GM23338 (cell line): Measurements from ENCODE around the gene SLC25A17. TPM values are rescaled to one million over a fixed set of nuclear protein-coding genes. Genes with fewer than 3 reads are reported as not detected.

ENCODE experiments used
- ATAC-seq: fragments of 200-7000 bp; cut with Tn5 transposase; 3 replicates; pipeline ENCODE4 v1.9.1; 2020
- DNase-seq: peaks from one replicate; pipeline ENCODE4 v3.0.0-alpha.2; 2015; ENCODE audit warnings: low spot score
- H2AFZ ChIP-seq: fragments of 200-600 bp; sonication (generic); 2 replicates; pipeline ENCODE4 v1.8.0; 2016; ENCODE audit warnings: antibody characterized with exemption, mild to moderate bottlenecking, moderate library complexity
- H3F3A ChIP-seq: fragments of 200-600 bp; sonication (generic); replicated peaks from 2 replicates; pipeline ENCODE4 v1.8.0; 2017; ENCODE audit warnings: antibody characterized with exemption, mixed run types, low read depth
- H3K27ac ChIP-seq: fragments of 200-600 bp; sonication (generic); 2 replicates; pipeline ENCODE4 v1.6.1; 2016; ENCODE audit warnings: low read depth
- H3K27me3 ChIP-seq: fragments of 200-600 bp; sonication (generic); 2 replicates; pipeline ENCODE4 v1.8.0; 2016; ENCODE audit warnings: mild to moderate bottlenecking, mixed run types, moderate library complexity; ENCODE audit not compliant: insufficient read depth
- H3K36me3 ChIP-seq: fragments of 200-600 bp; sonication (generic); 2 replicates; pipeline ENCODE4 v1.8.0; 2016; ENCODE audit warnings: mild to moderate bottlenecking; ENCODE audit not compliant: insufficient read depth
- H3K4me1 ChIP-seq: fragments of 200-600 bp; sonication (generic); 2 replicates; pipeline ENCODE4 v1.8.0; 2016; ENCODE audit warnings: mild to moderate bottlenecking, moderate library complexity; ENCODE audit not compliant: insufficient read depth
- H3K4me2 ChIP-seq: fragments of 200-600 bp; sonication (generic); 2 replicates; pipeline ENCODE4 v1.7.1; 2017; ENCODE audit warnings: mixed run types
- H3K4me3 ChIP-seq: fragments of 200-600 bp; sonication (generic); 2 replicates; pipeline ENCODE4 v1.6.1; 2016; ENCODE audit warnings: mixed run types
- H3K79me2 ChIP-seq: fragments of 200-600 bp; sonication (generic); replicated peaks from 2 replicates; pipeline ENCODE4 v1.8.0; 2017; ENCODE audit warnings: mild to moderate bottlenecking; ENCODE audit not compliant: insufficient read depth
- H3K9me2 ChIP-seq: fragments of 200-600 bp; sonication (generic); 2 replicates; pipeline ENCODE4 v1.8.0; 2017; ENCODE audit not compliant: insufficient read depth
- H4K20me1 ChIP-seq: fragments of 200-600 bp; sonication (generic); replicated peaks from 2 replicates; pipeline ENCODE4 v1.8.0; 2017; ENCODE audit warnings: mild to moderate bottlenecking; ENCODE audit not compliant: insufficient read depth
- H3K27ac Mint-ChIP-seq: 2 replicates; pipeline ENCODE4 v1.8.0; 2020; ENCODE audit warnings: inconsistent platforms, mild to moderate bottlenecking, moderate library complexity, mixed read lengths
- H3K27me3 Mint-ChIP-seq: 3 replicates; pipeline ENCODE4 v1.8.0; 2022; ENCODE audit warnings: low read depth, mild to moderate bottlenecking, moderate library complexity, mixed read lengths, inconsistent platforms; ENCODE audit not compliant: insufficient read depth, poor library complexity
- H3K36me3 Mint-ChIP-seq: 3 replicates; pipeline ENCODE4 v1.8.0; 2021; ENCODE audit warnings: low read depth, mild to moderate bottlenecking, inconsistent platforms, moderate library complexity, mixed read lengths
- H3K4me1 Mint-ChIP-seq: 3 replicates; pipeline ENCODE4 v1.8.0; 2020; ENCODE audit warnings: mild to moderate bottlenecking, inconsistent platforms, mixed read lengths
- H3K4me3 Mint-ChIP-seq: 3 replicates; pipeline ENCODE4 v1.8.0; 2021; ENCODE audit warnings: moderate library complexity, mild to moderate bottlenecking, inconsistent platforms, mixed read lengths
- H3K9me3 Mint-ChIP-seq: 3 replicates; pipeline ENCODE4 v1.8.0; 2020; ENCODE audit warnings: moderate library complexity, mild to moderate bottlenecking, inconsistent platforms, mixed read lengths
- CTCF ChIP-seq, 2 experiments: fragments of 200-600 bp in 1 of 2; sonication (generic) in 1 of 2; conservative IDR thresholded peaks; 2 replicates each; pipeline versions ENCODE4 v1.5.1 to v1.6.1; 2016 to 2017; ENCODE audit warnings: antibody characterized with exemption in 2 of 2, low read depth in 2 of 2, mild to moderate bottlenecking in 2 of 2, moderate library complexity in 1 of 2
- ETS1 ChIP-seq: IDR thresholded peaks from 2 replicates; pipeline ENCODE4 v1.6.1; 2016; ENCODE audit warnings: antibody characterized with exemption
- EZH2 ChIP-seq: fragments of 200-600 bp; sonication (generic); IDR thresholded peaks from one replicate; pipeline ENCODE4 v1.8.0; 2017; ENCODE audit warnings: antibody characterized with exemption, mild to moderate bottlenecking, low read depth; ENCODE audit not compliant: unreplicated experiment
- JUNB ChIP-seq: IDR thresholded peaks from one replicate; pipeline ENCODE4 v1.6.1; 2016; ENCODE audit warnings: antibody characterized with exemption; ENCODE audit not compliant: unreplicated experiment
- NANOG ChIP-seq: IDR thresholded peaks from 2 replicates; pipeline ENCODE4 v1.6.1; 2016; ENCODE audit warnings: antibody characterized with exemption, borderline replicate concordance
- POLR2AphosphoS5 ChIP-seq: IDR thresholded peaks from 2 replicates; pipeline ENCODE4 v1.6.1; 2016; ENCODE audit warnings: antibody characterized with exemption, low read depth
- STAT1 ChIP-seq: IDR thresholded peaks from one replicate; pipeline ENCODE4 v1.6.1; 2016; ENCODE audit warnings: antibody characterized with exemption; ENCODE audit not compliant: unreplicated experiment
- ZNF114 ChIP-seq: fragments of 250-450 bp; sonication (Bioruptor Pico); IDR thresholded peaks from 2 replicates; pipeline ENCODE4 v1.5.0; 2020; ENCODE audit warnings: mild to moderate bottlenecking, moderate library complexity
- polyA plus RNA-seq: library from polyadenylated mRNA; unstranded; fragments of >200 nt; fragmentation: Nextera tagmentation; extraction: Ambion mirVana; gene quantifications from 2 replicates; pipeline ENCODE4 v1.2.1, GENCODE V29; 2016
- total RNA-seq: library from RNA; depleted of rRNA; stranded (reverse); fragments of >200 nt; shearing (Covaris generic); gene quantifications from 2 replicates; pipeline ENCODE4 v1.2.3, GENCODE V29; 2014
- TF ChIP-seq, protein P1 (sequence below): IDR thresholded peaks from one replicate; pipeline ENCODE4 v1.6.1; 2018; ENCODE audit warnings: antibody characterized with exemption; ENCODE audit not compliant: unreplicated experiment

The SLC25A17 gene
- total and polyA plus RNA-seq, 2 experiments from 2014 or later, result 35.4 to 43.6 TPM

GRCh38 chr22:40751250-40751649, 67.9 kb downstream of the SLC25A17 start (continued):
- TF ChIP-seq ETS1, result no peak
- no peak for TF ChIP-seq STAT1
- no peak for TF ChIP-seq ZNF114 (CRISPR knock-in tag)
- TF ChIP-seq CTCF (conservative IDR thresholded peaks at IDR 0.05; ENCODE audit: low read depth in 2 of 2), result no peak
- TF ChIP-seq POLR2AphosphoS5, result no peak
- no peak for TF ChIP-seq JUNB
- TF ChIP-seq, protein P1, sequence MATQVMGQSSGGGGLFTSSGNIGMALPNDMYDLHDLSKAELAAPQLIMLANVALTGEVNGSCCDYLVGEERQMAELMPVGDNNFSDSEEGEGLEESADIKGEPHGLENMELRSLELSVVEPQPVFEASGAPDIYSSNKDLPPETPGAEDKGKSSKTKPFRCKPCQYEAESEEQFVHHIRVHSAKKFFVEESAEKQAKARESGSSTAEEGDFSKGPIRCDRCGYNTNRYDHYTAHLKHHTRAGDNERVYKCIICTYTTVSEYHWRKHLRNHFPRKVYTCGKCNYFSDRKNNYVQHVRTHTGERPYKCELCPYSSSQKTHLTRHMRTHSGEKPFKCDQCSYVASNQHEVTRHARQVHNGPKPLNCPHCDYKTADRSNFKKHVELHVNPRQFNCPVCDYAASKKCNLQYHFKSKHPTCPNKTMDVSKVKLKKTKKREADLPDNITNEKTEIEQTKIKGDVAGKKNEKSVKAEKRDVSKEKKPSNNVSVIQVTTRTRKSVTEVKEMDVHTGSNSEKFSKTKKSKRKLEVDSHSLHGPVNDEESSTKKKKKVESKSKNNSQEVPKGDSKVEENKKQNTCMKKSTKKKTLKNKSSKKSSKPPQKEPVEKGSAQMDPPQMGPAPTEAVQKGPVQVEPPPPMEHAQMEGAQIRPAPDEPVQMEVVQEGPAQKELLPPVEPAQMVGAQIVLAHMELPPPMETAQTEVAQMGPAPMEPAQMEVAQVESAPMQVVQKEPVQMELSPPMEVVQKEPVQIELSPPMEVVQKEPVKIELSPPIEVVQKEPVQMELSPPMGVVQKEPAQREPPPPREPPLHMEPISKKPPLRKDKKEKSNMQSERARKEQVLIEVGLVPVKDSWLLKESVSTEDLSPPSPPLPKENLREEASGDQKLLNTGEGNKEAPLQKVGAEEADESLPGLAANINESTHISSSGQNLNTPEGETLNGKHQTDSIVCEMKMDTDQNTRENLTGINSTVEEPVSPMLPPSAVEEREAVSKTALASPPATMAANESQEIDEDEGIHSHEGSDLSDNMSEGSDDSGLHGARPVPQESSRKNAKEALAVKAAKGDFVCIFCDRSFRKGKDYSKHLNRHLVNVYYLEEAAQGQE, result no peak
- no peak for TF ChIP-seq EZH2

DNA sequence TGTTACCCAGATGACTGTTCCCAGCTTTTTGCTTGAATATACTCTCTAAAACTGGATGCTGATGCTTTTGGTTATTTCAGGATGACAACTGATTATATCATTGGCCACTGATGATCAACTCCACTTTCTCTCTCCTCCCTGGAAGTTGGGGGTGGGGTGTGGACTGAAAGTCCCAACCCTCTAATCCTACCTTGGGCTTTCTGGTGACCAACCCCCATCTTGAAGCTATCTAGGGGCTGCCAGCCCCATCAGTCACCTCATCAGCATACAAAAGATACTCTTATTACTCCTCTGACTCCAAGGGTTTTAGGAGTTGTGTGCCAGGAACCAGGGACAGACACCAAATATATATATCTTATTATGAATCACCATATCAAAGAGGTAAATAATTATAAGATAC, 69.3 kb downstream of the SLC25A17 start:
- Histone ChIP-seq H3K36me3 (peaks cover 6% of the 10 kb centered on the region; the same call in 1 of the 2 replicates), H3K4me2 (no peak overlapping the region), H3K79me2 (no peaks in the 10 kb centered on the region), H3K27me3 (no peaks in the 10 kb centered on the region), H3K27ac (no peak overlapping the region), H3K4me1 (peaks cover 8% of the 10 kb centered on the region; the same call in 1 of the 2 replicates), H3K4me3 (no peak overlapping the region), H3K9me2 (no peaks in the 10 kb centered on the region), H2AFZ (no peak overlapping the region), H4K20me1 (no peaks in the 10 kb centered on the region), H3F3A (0 out of 2 replicates have a peak, but pooled peaks cover 4% of the 10 kb centered on the region)
- Mint-ChIP-seq H3K27ac (no peak overlapping the region), H3K36me3 (peaks cover 29% of the 10 kb centered on the region; the same call in 2 of the 3 replicates), H3K9me3 (peaks cover 43% of the 10 kb centered on the region), H3K4me3 (no peak overlapping the region), H3K4me1 (peaks cover 13% of the 10 kb centered on the region), H3K27me3 (peaks cover 3% of the 10 kb centered on the region)
- ATAC-seq, result no peak
- no peak for DNase-seq
- TF ChIP-seq EZH2, result no peak
- no peak for TF ChIP-seq CTCF (conservative IDR thresholded peaks at IDR 0.05; ENCODE audit: low read depth in 2 of 2)
- TF ChIP-seq POLR2AphosphoS5, result no peak
- TF ChIP-seq NANOG, result no peak
- no peak for TF ChIP-seq JUNB
